Loucy (cell line): ENCODE measurements around the gene ATXN7L3.

Source experiments
- H2AFZ ChIP-seq: fragments of 200-600 bp; sonication (generic); 2 replicates; pipeline ENCODE4 v1.6.0; 2016; ENCODE audit warnings: antibody characterized with exemption, mild to moderate bottlenecking, low read length, moderate library complexity
- H3F3A ChIP-seq: fragments of 200-600 bp; 2 replicates; pipeline ENCODE4 v1.6.0; 2016; ENCODE audit warnings: antibody characterized with exemption, low read depth, mild to moderate bottlenecking
- H3K27me3 ChIP-seq: fragments of 200-600 bp; sonication (generic); 2 replicates; pipeline ENCODE4 v1.6.1; 2014; ENCODE audit warnings: low read length, mild to moderate bottlenecking; ENCODE audit not compliant: insufficient read depth, poor library complexity, severe bottlenecking
- H3K36me3 ChIP-seq: fragments of 200-600 bp; sonication (generic); 2 replicates; pipeline ENCODE4 v1.6.1; 2016; ENCODE audit warnings: low read length; ENCODE audit not compliant: insufficient read depth
- H3K4me1 ChIP-seq: fragments of 200-600 bp; sonication (generic); 2 replicates; pipeline ENCODE4 v1.5.1; 2014; ENCODE audit warnings: low read length, mild to moderate bottlenecking; ENCODE audit not compliant: insufficient read depth, poor library complexity, severe bottlenecking
- H3K4me2 ChIP-seq: fragments of 200-600 bp; sonication (generic); 2 replicates; pipeline ENCODE4 v1.6.0; 2014; ENCODE audit warnings: antibody characterized with exemption, low read length, low read depth, mild to moderate bottlenecking; ENCODE audit not compliant: poor library complexity, severe bottlenecking
- H3K4me3 ChIP-seq: fragments of 200-600 bp; sonication (generic); 2 replicates; pipeline ENCODE4 v1.5.1; 2014; ENCODE audit warnings: low read length, mild to moderate bottlenecking, mixed read lengths; ENCODE audit not compliant: poor library complexity, severe bottlenecking
- H3K79me2 ChIP-seq: fragments of 200-600 bp; sonication (generic); 2 replicates; pipeline ENCODE4 v1.6.1; 2014; ENCODE audit warnings: low read length; ENCODE audit not compliant: insufficient read depth
- H3K9ac ChIP-seq: fragments of 200-600 bp; sonication (generic); 2 replicates; pipeline ENCODE4 v1.6.0; 2014; ENCODE audit warnings: mild to moderate bottlenecking, low read depth, low read length, moderate library complexity; ENCODE audit not compliant: poor library complexity, severe bottlenecking
- H3K9me2 ChIP-seq: fragments of 200-600 bp; sonication (generic); replicated peaks from 2 replicates; pipeline ENCODE4 v1.6.1; 2016; ENCODE audit warnings: low read depth, low read length, mixed read lengths
- H3K9me3 ChIP-seq: fragments of 200-600 bp; sonication (generic); 2 replicates; pipeline ENCODE4 v1.6.1; 2014; ENCODE audit warnings: mild to moderate bottlenecking, antibody characterized with exemption, low read length, low read depth; ENCODE audit not compliant: insufficient read depth
- H4K20me1 ChIP-seq: fragments of 200-600 bp; sonication (generic); 2 replicates; pipeline ENCODE4 v1.6.0; 2014; ENCODE audit warnings: antibody characterized with exemption, low read length, mild to moderate bottlenecking; ENCODE audit not compliant: insufficient read depth, poor library complexity, severe bottlenecking
- CTCF ChIP-seq: fragments of 200-600 bp; sonication (generic); conservative IDR thresholded peaks from 2 replicates; pipeline ENCODE4 v1.5.1; 2014; ENCODE audit warnings: mild to moderate bottlenecking, antibody characterized with exemption, low read length
- EZH2phosphoT487 ChIP-seq: fragments of 200-600 bp; IDR thresholded peaks from 2 replicates; pipeline ENCODE4 v1.6.1; 2018; ENCODE audit warnings: antibody characterized with exemption, mild to moderate bottlenecking, moderate library complexity, borderline replicate concordance

ATXN7L3 gene

GRCh38 chr17:44188576-44189403, 10.9 kb downstream of the ATXN7L3 start:
- peak overlapping the region; percentile 84 for H3K4me2 ChIP-seq
- TF ChIP-seq CTCF (no peak), EZH2phosphoT487 (no peak)
- peaks cover 29% of the 10 kb centered on the region for H3K4me1 ChIP-seq
- no peak overlapping the region for H3K4me3 ChIP-seq
- no peaks in the 10 kb centered on the region for H3K27me3 ChIP-seq
- no peaks in the 10 kb centered on the region for H3K9me2 ChIP-seq
- peaks cover 3% of the 10 kb centered on the region; the same call in 1 of the 2 replicates for H3F3A ChIP-seq
- peaks cover 15% of the 10 kb centered on the region; the same call in 1 of the 2 replicates for H3K36me3 ChIP-seq
- peaks cover 47% of the 10 kb centered on the region for H3K79me2 ChIP-seq
- H3K9me3 ChIP-seq, result no peaks in the 10 kb centered on the region
- peak overlapping the region; percentile 88 for H3K9ac ChIP-seq
- H4K20me1 ChIP-seq, result peaks cover 20% of the 10 kb centered on the region
- H2AFZ ChIP-seq, result no peak overlapping the region

GRCh38 chr17:44187131-44187899, 12.4 kb downstream of the ATXN7L3 start:
- Histone ChIP-seq H2AFZ (peak overlapping the region; percentile 92), H3K79me2 (peaks cover 62% of the 10 kb centered on the region), H3K9ac (peak overlapping the region; percentile 88), H3F3A (peaks cover 3% of the 10 kb centered on the region; the same call in 1 of the 2 replicates), H3K36me3 (peaks cover 4% of the 10 kb centered on the region; the same call in 1 of the 2 replicates), H3K9me2 (no peaks in the 10 kb centered on the region), H3K4me1 (peaks cover 33% of the 10 kb centered on the region), H3K4me2 (peak overlapping the region; percentile 84), H3K4me3 (peak overlapping the region; percentile 95), H3K9me3 (no peaks in the 10 kb centered on the region), H4K20me1 (peaks cover 33% of the 10 kb centered on the region), H3K27me3 (no peaks in the 10 kb centered on the region)
- TF ChIP-seq CTCF, result no peak
- TF ChIP-seq EZH2phosphoT487, result no peak

GRCh38 chr17:44186307-44187130, 13.2 kb downstream of the ATXN7L3 start, which contains the start of gene TMUB2:
Gene TMUB2, plus strand, starts transcription at chr17:44186972. Its CDS starts 737 bp downstream, at chr17:44187709.
- Histone ChIP-seq H3K4me1 (peaks cover 35% of the 10 kb centered on the region), H3K9me2 (no peaks in the 10 kb centered on the region), H3F3A (peaks cover 3% of the 10 kb centered on the region; the same call in 1 of the 2 replicates), H3K27me3 (no peaks in the 10 kb centered on the region), H2AFZ (peak within 1 kb of the TSS; percentile 92), H4K20me1 (peaks cover 36% of the 10 kb centered on the region), H3K4me3 (peak within 1 kb of the TSS; percentile 95), H3K4me2 (peak within 1 kb of the TSS; percentile 100), H3K79me2 (peaks cover 69% of the 10 kb centered on the region), H3K9ac (peak within 1 kb of the TSS; percentile 89), H3K36me3 (peaks cover 9% of the 10 kb centered on the region; the same call in 1 of the 2 replicates), H3K9me3 (no peaks in the 10 kb centered on the region)
- TF ChIP-seq CTCF (no peak), EZH2phosphoT487 (no peak)
